Panc1 (cell line): ENCODE data around the gene DLG2.

Experiments
- POLR2AphosphoS5 ChIP-seq: IDR thresholded peaks from 2 replicates; pipeline ENCODE4 v1.6.1; 2012; ENCODE audit warnings: mild to moderate bottlenecking, low read depth, low read length, moderate library complexity
- SIN3A ChIP-seq: IDR thresholded peaks from 2 replicates; pipeline ENCODE4 v1.6.1; 2012; ENCODE audit warnings: low read depth, mild to moderate bottlenecking, low read length, moderate library complexity, borderline replicate concordance; ENCODE audit not compliant: insufficient read depth
- TCF7L2 ChIP-seq: IDR thresholded peaks from 2 replicates; pipeline ENCODE4 v1.6.1; 2011; ENCODE audit warnings: mild to moderate bottlenecking, low read depth, low read length, inconsistent platforms
- TF ChIP-seq, protein P1 (sequence below): fragments of 450-650 bp; IDR thresholded peaks from 2 replicates; pipeline ENCODE4 v1.5.1; 2017; ENCODE audit warnings: mild to moderate bottlenecking
- TF ChIP-seq, protein P2 (sequence below), 2 experiments: IDR thresholded peaks; 2 replicates each; pipeline ENCODE4 v1.6.1; 2011 to 2012; ENCODE audit warnings: low read depth in 2 of 2, control low read depth in 1 of 2, low read length in 1 of 2, mild to moderate bottlenecking in 1 of 2, moderate library complexity in 1 of 2; ENCODE audit not compliant: insufficient read depth in 1 of 2

DNA sequence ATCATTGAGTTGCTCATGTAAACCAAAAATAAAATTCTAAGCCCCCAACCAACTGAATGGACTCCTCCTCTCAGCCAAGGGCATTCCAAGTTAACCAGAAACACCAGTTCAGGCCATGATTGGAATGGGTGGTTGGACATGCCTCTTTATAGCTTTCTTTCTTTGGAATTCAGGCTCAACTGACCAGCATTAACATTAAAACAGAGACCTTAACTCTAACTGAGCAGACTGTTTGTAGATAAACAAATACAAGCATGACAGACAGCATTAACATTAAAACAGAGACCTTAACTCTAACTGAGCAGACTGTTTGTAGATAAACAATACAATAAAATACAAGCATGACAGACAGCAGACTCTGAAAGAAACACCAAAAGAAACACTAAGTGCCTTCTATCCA is 278.2 kb downstream of the DLG2 start:
- TF ChIP-seq, protein P1, sequence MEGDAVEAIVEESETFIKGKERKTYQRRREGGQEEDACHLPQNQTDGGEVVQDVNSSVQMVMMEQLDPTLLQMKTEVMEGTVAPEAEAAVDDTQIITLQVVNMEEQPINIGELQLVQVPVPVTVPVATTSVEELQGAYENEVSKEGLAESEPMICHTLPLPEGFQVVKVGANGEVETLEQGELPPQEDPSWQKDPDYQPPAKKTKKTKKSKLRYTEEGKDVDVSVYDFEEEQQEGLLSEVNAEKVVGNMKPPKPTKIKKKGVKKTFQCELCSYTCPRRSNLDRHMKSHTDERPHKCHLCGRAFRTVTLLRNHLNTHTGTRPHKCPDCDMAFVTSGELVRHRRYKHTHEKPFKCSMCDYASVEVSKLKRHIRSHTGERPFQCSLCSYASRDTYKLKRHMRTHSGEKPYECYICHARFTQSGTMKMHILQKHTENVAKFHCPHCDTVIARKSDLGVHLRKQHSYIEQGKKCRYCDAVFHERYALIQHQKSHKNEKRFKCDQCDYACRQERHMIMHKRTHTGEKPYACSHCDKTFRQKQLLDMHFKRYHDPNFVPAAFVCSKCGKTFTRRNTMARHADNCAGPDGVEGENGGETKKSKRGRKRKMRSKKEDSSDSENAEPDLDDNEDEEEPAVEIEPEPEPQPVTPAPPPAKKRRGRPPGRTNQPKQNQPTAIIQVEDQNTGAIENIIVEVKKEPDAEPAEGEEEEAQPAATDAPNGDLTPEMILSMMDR: no peak
- TF ChIP-seq TCF7L2 (no peak), POLR2AphosphoS5 (no peak), SIN3A (no peak)
- TF ChIP-seq, protein P2, sequence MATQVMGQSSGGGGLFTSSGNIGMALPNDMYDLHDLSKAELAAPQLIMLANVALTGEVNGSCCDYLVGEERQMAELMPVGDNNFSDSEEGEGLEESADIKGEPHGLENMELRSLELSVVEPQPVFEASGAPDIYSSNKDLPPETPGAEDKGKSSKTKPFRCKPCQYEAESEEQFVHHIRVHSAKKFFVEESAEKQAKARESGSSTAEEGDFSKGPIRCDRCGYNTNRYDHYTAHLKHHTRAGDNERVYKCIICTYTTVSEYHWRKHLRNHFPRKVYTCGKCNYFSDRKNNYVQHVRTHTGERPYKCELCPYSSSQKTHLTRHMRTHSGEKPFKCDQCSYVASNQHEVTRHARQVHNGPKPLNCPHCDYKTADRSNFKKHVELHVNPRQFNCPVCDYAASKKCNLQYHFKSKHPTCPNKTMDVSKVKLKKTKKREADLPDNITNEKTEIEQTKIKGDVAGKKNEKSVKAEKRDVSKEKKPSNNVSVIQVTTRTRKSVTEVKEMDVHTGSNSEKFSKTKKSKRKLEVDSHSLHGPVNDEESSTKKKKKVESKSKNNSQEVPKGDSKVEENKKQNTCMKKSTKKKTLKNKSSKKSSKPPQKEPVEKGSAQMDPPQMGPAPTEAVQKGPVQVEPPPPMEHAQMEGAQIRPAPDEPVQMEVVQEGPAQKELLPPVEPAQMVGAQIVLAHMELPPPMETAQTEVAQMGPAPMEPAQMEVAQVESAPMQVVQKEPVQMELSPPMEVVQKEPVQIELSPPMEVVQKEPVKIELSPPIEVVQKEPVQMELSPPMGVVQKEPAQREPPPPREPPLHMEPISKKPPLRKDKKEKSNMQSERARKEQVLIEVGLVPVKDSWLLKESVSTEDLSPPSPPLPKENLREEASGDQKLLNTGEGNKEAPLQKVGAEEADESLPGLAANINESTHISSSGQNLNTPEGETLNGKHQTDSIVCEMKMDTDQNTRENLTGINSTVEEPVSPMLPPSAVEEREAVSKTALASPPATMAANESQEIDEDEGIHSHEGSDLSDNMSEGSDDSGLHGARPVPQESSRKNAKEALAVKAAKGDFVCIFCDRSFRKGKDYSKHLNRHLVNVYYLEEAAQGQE (IDR thresholded peaks at IDR 0.05; ENCODE audit: insufficient read depth in 1 of 2, low read depth in 2 of 2, low read length in 1 of 2): no peak
